Fibroblast of peridontal ligament (primary cell): ENCODE measurements around the gene POMP.

ENCODE experiments used
- DNase-seq: peaks from one replicate; pipeline ENCODE4 v3.0.0-alpha.2; 2010; ENCODE audit errors: extremely low read depth

POMP gene

GRCh38 chr13:28658796-28659620, at the start of gene POMP:
POMP (plus strand) TSS chr13:28659130; CDS start chr13:28659185, 55 bp downstream.
- peak; percentile 93 for DNase-seq

DNA sequence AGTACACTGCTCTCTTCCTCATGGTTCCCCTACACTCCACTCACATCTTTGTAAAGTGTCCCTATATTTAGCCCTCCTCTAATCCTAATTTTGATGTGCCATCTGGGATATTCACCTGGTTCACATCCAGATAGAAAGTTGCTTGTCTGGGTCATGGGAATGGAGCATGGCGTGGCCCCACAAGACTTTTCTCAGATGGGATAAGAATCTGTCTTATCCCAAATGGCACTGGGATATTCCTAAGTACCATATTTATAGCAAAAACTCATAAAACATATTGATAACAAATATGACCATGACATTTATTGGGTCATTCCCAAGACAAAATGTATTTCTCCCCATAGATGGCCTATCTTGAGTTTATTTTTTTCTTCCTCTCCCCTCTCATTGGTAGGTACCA, 49.5 kb upstream of the POMP start:
- DNase-seq: no peak

GRCh38 chr13:28609926-28610325, 49.0 kb upstream of the POMP start:
- peak; percentile 73 for DNase-seq

DNA sequence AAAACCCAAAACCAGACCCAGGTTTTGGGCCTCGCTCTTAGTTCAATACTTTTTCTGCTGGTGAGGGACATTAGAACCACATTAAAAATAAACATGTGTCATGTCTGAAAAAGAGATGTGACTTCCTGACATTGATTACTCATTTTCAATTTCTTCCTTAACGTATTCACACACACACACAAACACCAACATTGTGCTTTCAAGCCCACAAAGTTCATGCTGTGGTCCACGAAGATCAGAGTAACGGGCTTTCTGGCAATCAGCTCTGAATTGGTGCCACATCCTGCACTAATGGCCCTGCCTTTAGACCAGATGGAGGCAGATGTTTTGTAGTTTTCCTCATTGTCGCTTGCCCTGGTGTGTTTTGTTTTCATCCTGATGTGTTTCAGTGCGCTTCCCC, 47.9 kb upstream of the POMP start:
- DNase-seq: no peak

DNA sequence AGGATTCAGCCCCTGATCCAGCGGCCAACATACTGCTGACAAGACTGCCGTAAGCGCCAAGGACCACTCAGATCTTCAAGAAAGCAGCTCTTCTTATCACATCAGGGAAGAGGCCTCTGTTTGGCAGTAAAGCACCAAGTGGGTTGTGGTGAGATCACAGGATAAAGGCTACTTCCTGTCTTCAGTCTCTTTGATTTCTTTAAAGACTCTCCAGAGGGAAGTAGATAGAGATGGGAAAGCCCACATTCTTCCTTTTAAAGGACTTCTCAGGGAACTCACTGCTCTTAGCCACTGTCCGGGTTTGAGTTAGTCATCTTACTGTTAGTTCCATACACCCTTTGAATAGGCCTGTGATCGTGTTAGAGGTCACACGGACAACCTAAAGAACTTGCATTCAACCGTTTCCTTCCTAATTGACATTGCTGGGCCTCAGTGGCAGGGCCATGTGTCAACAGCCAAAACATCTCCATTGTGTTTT, 47.2 kb upstream of the POMP start:
- no peak for DNase-seq

DNA sequence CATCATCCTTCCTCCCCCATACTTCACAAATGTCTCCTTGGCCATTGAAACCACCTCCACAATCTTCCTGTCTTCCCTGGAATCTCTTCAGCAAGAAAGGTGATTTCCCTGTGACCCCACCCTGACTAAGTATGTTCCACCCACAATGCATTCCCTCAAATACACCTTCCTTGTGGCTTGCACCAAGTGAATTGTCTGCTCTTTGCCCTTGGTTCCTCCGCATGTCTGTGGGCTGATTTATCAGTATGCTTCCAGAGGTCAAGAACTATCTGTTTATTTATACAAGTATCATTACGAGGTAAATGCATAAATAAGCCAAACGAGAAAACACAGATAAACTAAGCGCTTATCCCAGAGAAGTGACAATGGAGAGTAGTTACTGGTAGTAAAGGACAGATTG, 45.4 kb upstream of the POMP start:
- DNase-seq: no peak

GRCh38 chr13:28615916-28616446, 42.9 kb upstream of the POMP start:
- DNase-seq: no peak

- DNase-seq: no peak
Observed at GRCh38 chr13:28618230-28618994, 40.5 kb upstream of the POMP start.

GRCh38 chr13:28620011-28620830, 38.7 kb upstream of the POMP start:
- DNase-seq: peak; percentile 54

DNA sequence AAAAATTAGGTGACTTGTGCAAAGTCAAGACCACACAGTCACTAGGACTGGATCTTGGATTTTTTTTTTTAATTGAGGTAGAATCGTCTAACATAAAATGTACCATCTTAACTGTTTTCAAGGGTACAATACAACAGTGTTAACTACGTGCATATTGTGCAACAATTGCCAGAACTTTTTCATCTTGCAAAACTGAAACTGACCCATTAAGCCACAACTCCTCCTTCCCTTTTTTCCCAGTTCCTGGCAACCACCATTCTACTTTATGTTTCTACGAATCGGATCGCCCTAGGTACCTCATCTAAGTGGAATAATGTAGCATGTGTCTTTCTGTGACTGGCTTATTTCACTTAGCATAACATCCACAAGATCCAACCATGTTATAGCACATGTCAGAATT, 37.5 kb upstream of the POMP start:
- peak; percentile 23 for DNase-seq

- DNase-seq: no peak
Observed at GRCh38 chr13:28622286-28622685, 36.6 kb upstream of the POMP start.

- DNase-seq: no peak
Observed at GRCh38 chr13:28623782-28624706, 34.9 kb upstream of the POMP start.

GRCh38 chr13:28624707-28625432, 34.1 kb upstream of the POMP start:
- DNase-seq: no peak

GRCh38 chr13:28626266-28626665, 32.7 kb upstream of the POMP start:
- no peak for DNase-seq

DNA sequence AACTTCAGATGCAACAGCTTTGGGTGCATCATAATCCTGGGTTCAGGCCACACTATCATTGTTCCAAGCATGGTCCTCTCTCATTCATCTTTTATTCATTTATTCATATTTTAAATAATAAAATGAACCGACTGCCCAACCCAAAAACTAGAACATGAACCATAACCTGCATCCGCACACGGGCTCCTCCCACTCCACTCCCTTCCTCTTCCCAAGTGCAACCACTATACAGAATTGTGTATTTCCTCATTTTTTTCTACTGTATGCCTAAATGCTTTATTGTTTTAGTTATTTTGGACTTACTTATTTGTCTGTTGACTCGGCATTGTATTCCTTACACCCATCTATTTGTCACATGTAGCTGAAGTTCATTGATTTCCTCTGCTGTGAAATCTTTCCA, 30.7 kb upstream of the POMP start:
- no peak for DNase-seq

GRCh38 chr13:28630869-28631268, 28.1 kb upstream of the POMP start:
- DNase-seq: no peak

GRCh38 chr13:28631801-28632200, 27.1 kb upstream of the POMP start:
- DNase-seq: no peak

- peak; percentile 88 for DNase-seq
Observed at GRCh38 chr13:28636069-28636468, 22.9 kb upstream of the POMP start.

DNA sequence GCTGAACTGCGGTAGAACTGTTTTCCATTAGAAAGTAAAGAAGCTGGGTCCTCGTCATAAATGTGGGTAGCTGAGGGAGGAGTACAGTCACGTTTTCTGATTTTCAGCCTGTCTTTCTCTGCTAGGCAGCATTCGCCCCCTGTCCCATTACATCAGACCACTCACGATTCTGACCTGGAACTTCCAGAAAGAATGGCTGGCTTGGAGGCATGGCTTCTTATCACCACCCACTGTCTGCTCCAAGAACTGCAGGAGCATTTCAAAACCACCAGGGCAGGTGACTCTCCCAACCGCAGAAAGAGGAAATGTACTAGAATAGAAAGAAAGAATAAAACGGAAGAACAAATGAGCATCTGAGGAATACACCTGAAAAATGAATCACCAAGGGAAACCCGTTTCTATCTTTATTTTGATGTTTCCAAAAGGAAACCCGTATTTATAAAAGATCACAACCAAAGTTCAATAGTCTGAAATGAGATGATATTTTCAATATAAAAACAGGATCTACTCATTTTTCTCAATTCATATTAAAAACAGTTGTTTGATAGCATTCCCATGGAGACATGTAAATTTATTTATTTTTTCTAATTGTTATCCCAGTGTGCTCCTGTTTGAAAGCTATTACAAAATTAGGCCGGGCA, 22.1 kb upstream of the POMP start:
- DNase-seq: peak; percentile 75
